HCT116 (cell line): ENCODE data around the gene PCNX1. TPM values are rescaled to one million over a fixed set of nuclear protein-coding genes. Genes with fewer than 3 reads are reported as not detected.

ENCODE experiments used
- ATAC-seq: fragments of 200-7000 bp; cut with Tn5 transposase; 2 replicates; pipeline ENCODE4 v1.9.1; 2020; ENCODE audit warnings: mild to moderate bottlenecking, moderate library complexity
- BruUV-seq: library from RNA; stranded (reverse); fragments of 400-500 nt; replicated peaks from 2 replicates; lab custom pipeline; 2021; lab: Mats Ljungman, UMichigan
- CTCF ChIA-PET: fragments of 300-600 bp; sonication (Branson Sonifier 250); formaldehyde crosslinking; loops from one replicate; lab custom pipeline; 2021; ENCODE audit warnings: antibody characterized with exemption; lab: Charles Lee
- POLR2A ChIA-PET: fragments of 300-600, 350-600 bp; sonication (Branson Sonifier 250); formaldehyde crosslinking; loops from one replicate; lab custom pipeline; 2021; ENCODE audit warnings: antibody characterized with exemption; lab: Charles Lee
- RAD21 ChIA-PET, 2 experiments: fragments of 300-600 bp; sonication (Branson Sonifier 250); formaldehyde crosslinking; loops; one replicate each; lab custom pipeline; 2023; ENCODE audit warnings: low total read pairs in 2 of 2; ENCODE audit not compliant: uncharacterized antibody in 2 of 2, unreplicated experiment in 2 of 2, low non-redundant PET in 1 of 2; lab: Charles Lee
- DNase-seq: peaks from one replicate; pipeline ENCODE4 v3.0.0-alpha.2; 2010; ENCODE audit warnings: low read depth, low spot score
- H2AFZ ChIP-seq: fragments of 200-600 bp; shearing (Covaris generic), sonication (generic); 2 replicates; pipeline ENCODE4 v1.6.1; 2017; ENCODE audit warnings: low read depth, mixed run types, mixed read lengths, antibody characterized with exemption, low read length; ENCODE audit not compliant: poor library complexity, severe bottlenecking
- H3K27ac ChIP-seq: 2 replicates; pipeline ENCODE4 v1.5.1; 2012; ENCODE audit warnings: low read depth, low read length
- H3K27me3 ChIP-seq: fragments of 200-600 bp; sonication (generic); 2 replicates; pipeline ENCODE4 v1.6.1; 2016; ENCODE audit warnings: mixed run types, low read length, mixed read lengths; ENCODE audit not compliant: insufficient read depth
- H3K36me3 ChIP-seq, 2 experiments: fragments of 200-500 bp in 1 of 2; fragments of 200-600 bp in 1 of 2; sonication (Bioruptor generic) in 1 of 2; sonication (generic) in 1 of 2; 2 replicates each; pipeline versions ENCODE4 v1.5.1 to v1.6.1; 2014 to 2016; ENCODE audit warnings: low read length in 2 of 2, inconsistent platforms in 1 of 2, mixed read lengths in 1 of 2, mixed run types in 1 of 2; ENCODE audit not compliant: insufficient read depth in 2 of 2, control insufficient read depth in 1 of 2
- H3K4me1 ChIP-seq, 2 experiments: fragments of 200-600 bp in 1 of 2; sonication (generic) in 1 of 2; 2 replicates each; pipeline versions ENCODE4 v1.5.1 to v1.6.1; 2012 to 2017; ENCODE audit warnings: low read length in 2 of 2, inconsistent platforms in 1 of 2, mild to moderate bottlenecking in 1 of 2, mixed read lengths in 1 of 2, mixed run types in 1 of 2, moderate library complexity in 1 of 2; ENCODE audit not compliant: insufficient read depth in 2 of 2, control insufficient read depth in 1 of 2
- H3K4me2 ChIP-seq: fragments of 200-600 bp; sonication (generic); 2 replicates; pipeline ENCODE4 v1.6.1; 2017; ENCODE audit warnings: mixed run types, low read length, mixed read lengths
- H3K4me3 ChIP-seq, 2 experiments: fragments of 200-600 bp in 1 of 2; sonication (generic) in 1 of 2; replicated peaks in 1 of 2; 2 replicates each; pipeline ENCODE4 v1.5.1; 2011 to 2016; ENCODE audit warnings: low read length in 2 of 2, control low read depth in 1 of 2, low read depth in 1 of 2, mild to moderate bottlenecking in 1 of 2, mixed read lengths in 1 of 2, mixed run types in 1 of 2
- H3K79me2 ChIP-seq: fragments of 200-600 bp; sonication (generic); 2 replicates; pipeline ENCODE4 v1.6.1; 2017; ENCODE audit warnings: mild to moderate bottlenecking, mixed run types, low read length, moderate library complexity, mixed read lengths; ENCODE audit not compliant: insufficient read depth
- H3K9ac ChIP-seq: fragments of 200-600 bp; sonication (generic); 2 replicates; pipeline ENCODE4 v1.6.1; 2016; ENCODE audit warnings: low read length, mixed read lengths
- H3K9me2 ChIP-seq: fragments of 200-600 bp; sonication (generic), shearing (Covaris generic); 2 replicates; pipeline ENCODE4 v1.6.1; 2017; ENCODE audit warnings: mixed run types, mild to moderate bottlenecking, moderate library complexity; ENCODE audit not compliant: insufficient read depth
- H3K9me3 ChIP-seq, 2 experiments: fragments of 200-500 bp in 1 of 2; fragments of 200-600 bp in 1 of 2; sonication (Bioruptor generic) in 1 of 2; sonication (generic) in 1 of 2; 2 replicates each; pipeline ENCODE4 v1.6.1; 2014 to 2017; ENCODE audit warnings: low read length in 2 of 2, mixed read lengths in 2 of 2, inconsistent platforms in 1 of 2, low read depth in 1 of 2, mild to moderate bottlenecking in 1 of 2, mixed run types in 1 of 2, moderate library complexity in 1 of 2; ENCODE audit not compliant: control insufficient read depth in 1 of 2, insufficient read depth in 1 of 2
- H4K20me1 ChIP-seq: fragments of 200-600 bp; sonication (generic), shearing (Covaris generic); 2 replicates; pipeline ENCODE4 v1.6.1; 2017; ENCODE audit warnings: mixed run types, mild to moderate bottlenecking, moderate library complexity; ENCODE audit not compliant: insufficient read depth
- EGR1 ChIP-seq: IDR thresholded peaks from 2 replicates; pipeline ENCODE4 v1.6.1; 2012; ENCODE audit warnings: low read depth
- JUND ChIP-seq: IDR thresholded peaks from 2 replicates; pipeline ENCODE4 v1.6.1; 2012
- REST ChIP-seq: IDR thresholded peaks from 2 replicates; pipeline ENCODE4 v1.6.1; 2012; ENCODE audit warnings: low read depth
- SRF ChIP-seq: IDR thresholded peaks from 2 replicates; pipeline ENCODE4 v1.6.1; 2012; ENCODE audit warnings: low read depth
- intact Hi-C: fragments of 100-400 bp; cut with micrococcal nuclease; formaldehyde crosslinking; loops from 2 replicates; pipeline ENCODE4 v1.10.0; 2022
- total RNA-seq: library from RNA; stranded (reverse); gene quantifications from one replicate; pipeline ENCODE4 v1.2.1, GENCODE V29; 2021; ENCODE audit not compliant: unreplicated experiment

PCNX1 gene
- total RNA-seq, 1 experiment from 2014 or later: 52.2 TPM

DNA sequence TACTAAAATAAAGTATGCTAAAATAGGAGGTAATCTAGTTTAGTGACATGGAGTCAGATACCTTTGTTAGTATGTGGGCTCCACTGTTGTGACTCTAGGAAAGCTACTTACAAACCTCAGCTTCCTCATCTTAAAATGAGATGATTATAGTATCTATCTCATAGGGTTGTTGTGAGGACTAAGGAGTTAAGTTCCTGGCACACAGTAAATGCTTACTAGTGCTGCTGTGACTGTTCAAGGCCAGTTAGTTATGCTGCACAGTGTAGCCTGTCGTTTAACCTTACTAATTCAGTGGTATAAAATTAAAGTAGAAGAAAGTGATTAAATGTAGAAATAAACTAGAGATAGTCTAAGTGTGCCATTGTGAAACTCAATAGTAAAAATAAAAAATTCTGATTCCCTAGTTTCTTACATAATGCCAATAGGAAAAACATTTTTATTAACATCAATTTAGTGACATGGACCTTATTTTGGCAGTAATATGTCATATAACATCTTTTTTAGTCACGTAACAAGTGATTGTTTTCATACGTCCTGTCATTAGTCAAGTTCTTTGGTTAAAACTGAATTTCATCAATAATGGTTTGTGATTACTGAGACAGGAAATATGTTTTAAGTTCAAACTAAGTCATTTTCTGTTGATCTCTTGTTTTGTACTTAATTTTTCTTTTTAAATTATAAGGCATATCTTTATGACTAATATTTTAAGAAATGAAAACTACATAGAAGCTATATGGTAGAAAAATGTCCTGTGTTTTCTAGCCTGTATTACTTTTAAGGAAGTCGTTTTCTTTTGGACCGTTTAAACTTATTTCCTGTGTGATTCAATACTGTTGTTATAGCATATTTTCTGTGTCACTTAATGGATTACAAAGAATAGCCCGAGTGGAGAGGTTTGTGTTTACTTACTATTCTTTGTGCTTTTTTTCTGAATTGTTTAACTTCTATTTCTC is 74.0 kb downstream of the PCNX1 start:
- H3K27ac ChIP-seq: no peak overlapping the region
- H3K9me3 ChIP-seq: no peaks in the 10 kb centered on the region
- no peak for ATAC-seq
- intact Hi-C loops: no loop called here
- peaks cover 4 to 12% of the 10 kb centered on the region in 2 experiments; a peak in 2 of 4 replicates for H3K36me3 ChIP-seq
- CTCF ChIA-PET: interaction anchor here (1.3 to 2.5 kb wide), 2 partner anchors 9 to 163 kb away, joined by 5 to 6 read pairs; no protein-coding TSS in a partner anchor
- no peak overlapping the region for H3K4me3 ChIP-seq
- RAD21 ChIA-PET: no interaction called here
- H3K4me1 ChIP-seq: no peaks in the 10 kb centered on the region
- DNase-seq: no peak
- no peaks in the 10 kb centered on the region for H4K20me1 ChIP-seq
- no peak overlapping the region for H3K9ac ChIP-seq
- no peaks in the 10 kb centered on the region for H3K27me3 ChIP-seq
- H3K79me2 ChIP-seq: peaks cover 55% of the 10 kb centered on the region
- POLR2A ChIA-PET: no interaction called here
- no peak for TF ChIP-seq JUND
- TF ChIP-seq SRF: no peak
- TF ChIP-seq REST: no peak
- TF ChIP-seq EGR1: no peak
- TF ChIP-seq, all 23 proteins: peak for 0
- Histone ChIP-seq H3K9me2 (no peaks in the 10 kb centered on the region), H2AFZ (no peak overlapping the region), H3K4me2 (no peak overlapping the region)
- BruUV-seq: no TSS peak
